Erythroblast (primary cell): ENCODE measurements around the gene GPX3.

Experiments
- GATA1 ChIP-seq: IDR thresholded peaks from 2 replicates; pipeline ENCODE4 v1.6.1; 2011; ENCODE audit warnings: low read depth, mild to moderate bottlenecking, control low read depth, low read length, moderate library complexity
- POLR2A ChIP-seq: IDR thresholded peaks from 2 replicates; pipeline ENCODE4 v1.6.1; 2011; ENCODE audit warnings: mild to moderate bottlenecking, low read length

DNA sequence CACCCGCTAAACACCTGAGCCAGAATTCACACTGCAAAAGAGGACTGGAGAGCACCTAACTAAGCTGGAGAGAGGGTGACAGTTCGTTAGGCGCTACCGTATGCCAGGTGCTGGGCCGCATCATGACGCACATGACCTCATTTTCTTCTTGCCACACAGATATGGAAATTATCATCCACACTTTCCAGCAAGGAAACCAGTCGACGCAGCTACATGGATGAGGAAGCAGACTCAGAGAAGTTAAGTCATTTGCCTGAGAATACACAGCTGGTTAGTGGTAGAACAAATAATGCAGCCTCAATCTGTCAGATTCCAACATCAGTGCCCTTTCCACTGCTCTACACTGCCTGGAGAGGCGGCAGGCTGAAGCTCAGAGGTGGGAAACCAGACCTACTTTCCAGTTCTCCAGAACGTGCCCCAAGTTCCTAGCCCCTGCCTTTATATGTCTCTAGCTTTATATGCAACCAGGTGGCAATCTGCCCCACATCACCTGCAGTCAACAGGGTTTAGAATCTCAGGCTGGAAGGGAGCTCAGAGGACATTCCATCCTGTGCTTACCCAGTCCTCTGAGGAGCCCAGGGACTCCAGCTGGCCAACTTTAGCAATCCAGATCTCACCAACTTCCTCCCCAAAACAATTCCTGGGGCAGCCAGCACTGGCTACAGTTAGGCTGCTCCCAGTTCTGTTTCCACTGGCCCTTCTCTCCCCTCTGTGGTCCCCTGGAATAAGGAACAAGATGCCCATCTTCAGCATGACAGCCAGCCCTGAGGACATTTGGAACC is 51.6 kb downstream of the GPX3 start:
- TF ChIP-seq POLR2A (no peak), GATA1 (no peak)
